K562 (cell line): Measurements from ENCODE around the gene SUPT3H. TPM values are rescaled to one million over a fixed set of nuclear protein-coding genes. Genes with fewer than 3 reads are reported as not detected.

Source experiments
- ATAC-seq: fragments of 200-7000 bp; cut with Tn5 transposase; 3 replicates; pipeline ENCODE4 v1.9.1; 2020; ENCODE audit warnings: moderate library complexity
- BruUV-seq: library from RNA; stranded (reverse); fragments of 400-500 nt; replicated peaks from 2 replicates; lab custom pipeline; 2021; lab: Mats Ljungman, UMichigan
- CTCF ChIA-PET: fragments of 300-600 bp; formaldehyde crosslinking; extraction: SDS; loops from one replicate; lab custom pipeline; 2021; ENCODE audit warnings: low intra/inter-chr PET ratio; lab: Yijun Ruan, JAX
- POLR2A ChIA-PET: fragments of 300-600, 350-650 bp; sonication (Branson Sonifier 250); formaldehyde crosslinking; extraction: SDS; loops from one replicate; lab custom pipeline; 2021; ENCODE audit warnings: antibody characterized with exemption, inconsistent platforms; lab: Yijun Ruan, JAX
- DNase-seq, 4 experiments: peaks; one replicate each; pipeline versions ENCODE4 v3.0.0 to v3.0.0-alpha.2; 2011 to 2018; ENCODE audit warnings: low spot score in 3 of 4, mixed read lengths in 3 of 4; ENCODE audit errors: extremely low read depth in 1 of 4
- FAIRE-seq: peaks from 2 replicates; lab custom pipeline; 2011; peaks lifted over from hg19 to GRCh38; lab: Jason Lieb, UNC
- H2AFZ ChIP-seq: 2 replicates; pipeline ENCODE4 v1.6.0; 2011; ENCODE audit warnings: low read depth, low read length, control low read depth, inconsistent platforms
- H3K27ac ChIP-seq: fragments of 200-600 bp; 3 replicates; pipeline ENCODE4 v1.8.0; 2011; ENCODE audit warnings: low read depth, mild to moderate bottlenecking, control low read depth, inconsistent platforms, low read length, moderate library complexity, mixed read lengths; ENCODE audit errors: extremely low read depth
- H3K27me3 ChIP-seq, 2 experiments: fragments of 300-600 bp in 1 of 2; 2 replicates in 1 of 2; 3 replicates in 1 of 2; pipeline versions ENCODE4 v1.6.0 to v1.8.0; 2011; ENCODE audit warnings: inconsistent platforms in 2 of 2, low read length in 2 of 2, mild to moderate bottlenecking in 1 of 2, mixed read lengths in 1 of 2, moderate library complexity in 1 of 2; ENCODE audit not compliant: control insufficient read depth in 2 of 2, insufficient read depth in 2 of 2
- H3K36me3 ChIP-seq: fragments of 300-600 bp; 3 replicates; pipeline ENCODE4 v1.8.0; 2011; ENCODE audit warnings: mild to moderate bottlenecking, low read length, inconsistent platforms; ENCODE audit not compliant: control insufficient read depth, insufficient read depth
- H3K4me1 ChIP-seq, 2 experiments: fragments of 200-600 bp in 1 of 2; replicated peaks in 1 of 2; 2 replicates in 1 of 2; 3 replicates in 1 of 2; pipeline versions ENCODE4 v1.5.1 to v1.8.0; 2011; ENCODE audit warnings: inconsistent platforms in 2 of 2, low read length in 2 of 2, mild to moderate bottlenecking in 1 of 2, mixed read lengths in 1 of 2, moderate library complexity in 1 of 2; ENCODE audit not compliant: control insufficient read depth in 2 of 2, insufficient read depth in 2 of 2
- H3K4me2 ChIP-seq: 2 replicates; pipeline ENCODE4 v1.6.1; 2011; ENCODE audit warnings: low read length, control low read depth, inconsistent platforms, mixed read lengths; ENCODE audit not compliant: insufficient read depth
- H3K4me3 ChIP-seq: fragments of 200-600 bp; sonication (generic), shearing (Covaris generic); 2 replicates; pipeline ENCODE4 v1.5.1; 2016; ENCODE audit warnings: control low read depth, inconsistent platforms
- H3K79me2 ChIP-seq: fragments of 200-600 bp; 3 replicates; pipeline ENCODE4 v1.8.0; 2011; ENCODE audit warnings: low read length, inconsistent platforms; ENCODE audit not compliant: control insufficient read depth, insufficient read depth
- H3K9ac ChIP-seq, 2 experiments: 2 replicates each; pipeline versions ENCODE4 v1.6.0 to v1.6.1; 2011; ENCODE audit warnings: low read depth in 2 of 2, low read length in 2 of 2, control low read depth in 1 of 2, inconsistent platforms in 1 of 2, mild to moderate bottlenecking in 1 of 2, mixed read lengths in 1 of 2; ENCODE audit not compliant: insufficient read depth in 1 of 2
- H3K9me1 ChIP-seq: one replicate; pipeline ENCODE4 v1.6.0; 2011; ENCODE audit warnings: inconsistent platforms, mild to moderate bottlenecking, low read length, moderate library complexity; ENCODE audit not compliant: control insufficient read depth, insufficient read depth
- H3K9me3 ChIP-seq: replicated peaks from 2 replicates; pipeline ENCODE4 v1.5.1; 2011; ENCODE audit warnings: low read depth, low read length, inconsistent platforms; ENCODE audit not compliant: control insufficient read depth, insufficient read depth
- H4K20me1 ChIP-seq: replicated peaks from 2 replicates; pipeline ENCODE4 v1.6.1; 2011; ENCODE audit warnings: low read length, inconsistent platforms, mixed read lengths; ENCODE audit not compliant: control insufficient read depth, insufficient read depth
- CEBPG ChIP-seq, 3 experiments: fragments of 200-800 bp in 1 of 3; sonication (Bioruptor generic) in 1 of 3; sonication (generic) in 1 of 3; formaldehyde crosslinking in 1 of 3; IDR thresholded peaks in 2 of 3; conservative IDR thresholded peaks in 1 of 3; 2 replicates each; pipeline versions ENCODE4 v1.6.1 to v1.8.0; 2016 to 2022; ENCODE audit warnings: missing compliant biosample characterization in 2 of 3, missing genetic modification characterization in 2 of 3, mild to moderate bottlenecking in 1 of 3, missing genetic modification reagents in 1 of 3
- HCFC1 ChIP-seq: IDR thresholded peaks from 2 replicates; pipeline ENCODE4 v1.6.1; 2012; ENCODE audit warnings: low read depth, low read length, improper control_type of control experiment
- TARDBP ChIP-seq: fragments of 450-650 bp; IDR thresholded peaks from 2 replicates; pipeline ENCODE4 v1.6.1; 2016
- in situ Hi-C: fragments of 300-500 bp; cut with MboI; formaldehyde crosslinking; loops from 4 replicates; pipeline ENCODE4 v1.15.0; 2018; ENCODE audit warnings: inconsistent platforms, mixed read lengths
- intact Hi-C: fragments of 100-400 bp; cut with micrococcal nuclease; formaldehyde crosslinking; loops from 2 replicates; pipeline ENCODE4 v1.14.2; 2022
- polyA plus RNA-seq, 8 experiments: library from polyadenylated mRNA; depleted of rRNA in 4 of 8; stranded (reverse) in 5 of 8; unstranded in 3 of 8; fragments of >200 nt; fragmentation: Nextera tagmentation in 2 of 8; fragmentation: Illumina TruSeq in 1 of 8; extraction: Ambion mirVana in 2 of 8; extraction: Trizol in 1 of 8; gene quantifications; 2 replicates each; pipeline versions ENCODE4 v1.2.1 to v1.2.3, GENCODE V29; 2011 to 2014; ENCODE audit warnings: inconsistent platforms in 1 of 8, missing spikeins in 1 of 8
- total RNA-seq, 7 experiments: library from RNA; depleted of rRNA in 6 of 7; stranded (reverse); fragments of >200 nt in 6 of 7; fragmentation: Illumina TruSeq in 2 of 7; extraction: Trizol in 2 of 7; gene quantifications; 2 replicates each; pipeline versions ENCODE4 v1.2.1 to v1.2.3, GENCODE V29; 2011 to 2021; ENCODE audit warnings: low replicate concordance in 1 of 7
- TF ChIP-seq, protein P1 (sequence below), 2 experiments: fragments of 450-650 bp in 1 of 2; sonication (generic) in 1 of 2; formaldehyde crosslinking in 1 of 2; IDR thresholded peaks in 1 of 2; conservative IDR thresholded peaks in 1 of 2; 2 replicates each; pipeline versions ENCODE4 v1.6.1 to v1.8.1; 2016 to 2023; ENCODE audit warnings: mild to moderate bottlenecking in 2 of 2, moderate library complexity in 2 of 2, inconsistent platforms in 1 of 2, missing genetic modification reagents in 1 of 2
- TF ChIP-seq, protein P2 (sequence below): fragments of 450-650 bp; IDR thresholded peaks from 2 replicates; pipeline ENCODE4 v1.6.1; 2016; ENCODE audit warnings: mild to moderate bottlenecking, moderate library complexity

Gene SUPT3H
- total and polyA plus RNA-seq, 9 of the 15 experiments (the other 6 are each of a cell fraction or from before 2014, with no cell fraction given): 7.2 to 16.3 (median 11.9) TPM

DNA sequence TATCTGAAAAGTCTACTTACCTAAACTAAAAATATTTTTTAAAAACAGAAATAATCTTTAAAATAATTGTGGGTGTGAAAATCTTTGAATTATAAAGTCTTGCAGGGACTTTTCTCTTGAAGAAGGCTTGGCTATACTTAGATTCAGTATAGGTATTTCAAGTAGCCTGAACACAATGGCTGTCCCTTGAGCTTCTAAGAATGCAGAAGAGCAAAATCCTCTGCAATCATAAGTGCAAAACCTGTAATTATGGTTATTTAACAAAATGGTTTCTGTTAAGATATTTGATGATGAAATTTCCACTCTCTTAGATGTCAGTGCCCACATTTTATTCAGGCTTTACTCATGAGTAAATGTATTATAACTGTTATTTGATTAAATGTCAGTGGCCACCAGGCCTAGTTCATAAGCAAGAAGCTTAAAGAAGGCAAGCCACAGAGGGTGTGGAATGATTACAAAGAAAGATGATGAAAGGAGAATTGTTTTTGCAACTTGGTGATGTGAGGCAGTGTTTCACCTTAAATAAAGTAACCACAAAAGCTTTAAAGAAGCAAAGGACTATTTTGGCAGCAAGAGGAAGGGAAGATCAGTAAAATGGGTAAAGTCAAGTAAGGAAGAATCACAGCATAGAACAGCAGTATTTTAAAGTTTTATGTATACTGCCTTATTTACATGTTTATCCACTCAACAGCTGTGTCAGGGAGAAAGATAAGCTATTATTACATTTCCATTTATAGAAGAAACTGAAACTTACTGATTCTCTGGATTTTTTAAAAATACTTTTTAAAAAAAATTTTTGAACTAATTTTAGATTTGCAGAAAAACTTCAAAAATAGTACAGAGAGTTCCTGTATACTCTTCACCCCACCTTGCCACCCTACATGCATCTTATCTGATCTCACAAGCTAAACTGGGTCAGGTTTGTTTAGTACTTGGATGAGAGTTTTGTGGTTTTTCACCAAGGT, 400.8 kb downstream of the SUPT3H start:
- BruUV-seq: no TSS peak
- H3K9ac ChIP-seq: no peak overlapping the region
- H3K79me2 ChIP-seq: no peaks in the 10 kb centered on the region
- no peak overlapping the region for H3K4me3 ChIP-seq
- no peak overlapping the region for H3K4me2 ChIP-seq
- H3K9me3 ChIP-seq: peaks cover 6% of the 10 kb centered on the region
- POLR2A ChIA-PET: interaction anchor here (0.9 to 1.1 kb wide), 2 partner anchors 16 to 22 kb away, joined by 3 read pairs; no protein-coding TSS in a partner anchor
- TF ChIP-seq CEBPG (CRISPR knock-in tag; IDR thresholded peaks at IDR 0.05): no peak
- TF ChIP-seq CEBPG (tag; conservative IDR thresholded peaks at IDR 0.05 in 1 of 2, IDR thresholded peaks at IDR 0.05 in 1 of 2): peak; percentile 14 to 56; a peak in 3 of 4 replicates
- TF ChIP-seq TARDBP: no peak
- TF ChIP-seq, protein P1, sequence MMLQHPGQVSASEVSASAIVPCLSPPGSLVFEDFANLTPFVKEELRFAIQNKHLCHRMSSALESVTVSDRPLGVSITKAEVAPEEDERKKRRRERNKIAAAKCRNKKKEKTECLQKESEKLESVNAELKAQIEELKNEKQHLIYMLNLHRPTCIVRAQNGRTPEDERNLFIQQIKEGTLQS (IDR thresholded peaks at IDR 0.05): peak; percentile 37; the same call in 1 of the 2 replicates
- TF ChIP-seq, protein P1 (CRISPR knock-in tag; conservative IDR thresholded peaks at IDR 0.05): no peak
- TF ChIP-seq, protein P2, sequence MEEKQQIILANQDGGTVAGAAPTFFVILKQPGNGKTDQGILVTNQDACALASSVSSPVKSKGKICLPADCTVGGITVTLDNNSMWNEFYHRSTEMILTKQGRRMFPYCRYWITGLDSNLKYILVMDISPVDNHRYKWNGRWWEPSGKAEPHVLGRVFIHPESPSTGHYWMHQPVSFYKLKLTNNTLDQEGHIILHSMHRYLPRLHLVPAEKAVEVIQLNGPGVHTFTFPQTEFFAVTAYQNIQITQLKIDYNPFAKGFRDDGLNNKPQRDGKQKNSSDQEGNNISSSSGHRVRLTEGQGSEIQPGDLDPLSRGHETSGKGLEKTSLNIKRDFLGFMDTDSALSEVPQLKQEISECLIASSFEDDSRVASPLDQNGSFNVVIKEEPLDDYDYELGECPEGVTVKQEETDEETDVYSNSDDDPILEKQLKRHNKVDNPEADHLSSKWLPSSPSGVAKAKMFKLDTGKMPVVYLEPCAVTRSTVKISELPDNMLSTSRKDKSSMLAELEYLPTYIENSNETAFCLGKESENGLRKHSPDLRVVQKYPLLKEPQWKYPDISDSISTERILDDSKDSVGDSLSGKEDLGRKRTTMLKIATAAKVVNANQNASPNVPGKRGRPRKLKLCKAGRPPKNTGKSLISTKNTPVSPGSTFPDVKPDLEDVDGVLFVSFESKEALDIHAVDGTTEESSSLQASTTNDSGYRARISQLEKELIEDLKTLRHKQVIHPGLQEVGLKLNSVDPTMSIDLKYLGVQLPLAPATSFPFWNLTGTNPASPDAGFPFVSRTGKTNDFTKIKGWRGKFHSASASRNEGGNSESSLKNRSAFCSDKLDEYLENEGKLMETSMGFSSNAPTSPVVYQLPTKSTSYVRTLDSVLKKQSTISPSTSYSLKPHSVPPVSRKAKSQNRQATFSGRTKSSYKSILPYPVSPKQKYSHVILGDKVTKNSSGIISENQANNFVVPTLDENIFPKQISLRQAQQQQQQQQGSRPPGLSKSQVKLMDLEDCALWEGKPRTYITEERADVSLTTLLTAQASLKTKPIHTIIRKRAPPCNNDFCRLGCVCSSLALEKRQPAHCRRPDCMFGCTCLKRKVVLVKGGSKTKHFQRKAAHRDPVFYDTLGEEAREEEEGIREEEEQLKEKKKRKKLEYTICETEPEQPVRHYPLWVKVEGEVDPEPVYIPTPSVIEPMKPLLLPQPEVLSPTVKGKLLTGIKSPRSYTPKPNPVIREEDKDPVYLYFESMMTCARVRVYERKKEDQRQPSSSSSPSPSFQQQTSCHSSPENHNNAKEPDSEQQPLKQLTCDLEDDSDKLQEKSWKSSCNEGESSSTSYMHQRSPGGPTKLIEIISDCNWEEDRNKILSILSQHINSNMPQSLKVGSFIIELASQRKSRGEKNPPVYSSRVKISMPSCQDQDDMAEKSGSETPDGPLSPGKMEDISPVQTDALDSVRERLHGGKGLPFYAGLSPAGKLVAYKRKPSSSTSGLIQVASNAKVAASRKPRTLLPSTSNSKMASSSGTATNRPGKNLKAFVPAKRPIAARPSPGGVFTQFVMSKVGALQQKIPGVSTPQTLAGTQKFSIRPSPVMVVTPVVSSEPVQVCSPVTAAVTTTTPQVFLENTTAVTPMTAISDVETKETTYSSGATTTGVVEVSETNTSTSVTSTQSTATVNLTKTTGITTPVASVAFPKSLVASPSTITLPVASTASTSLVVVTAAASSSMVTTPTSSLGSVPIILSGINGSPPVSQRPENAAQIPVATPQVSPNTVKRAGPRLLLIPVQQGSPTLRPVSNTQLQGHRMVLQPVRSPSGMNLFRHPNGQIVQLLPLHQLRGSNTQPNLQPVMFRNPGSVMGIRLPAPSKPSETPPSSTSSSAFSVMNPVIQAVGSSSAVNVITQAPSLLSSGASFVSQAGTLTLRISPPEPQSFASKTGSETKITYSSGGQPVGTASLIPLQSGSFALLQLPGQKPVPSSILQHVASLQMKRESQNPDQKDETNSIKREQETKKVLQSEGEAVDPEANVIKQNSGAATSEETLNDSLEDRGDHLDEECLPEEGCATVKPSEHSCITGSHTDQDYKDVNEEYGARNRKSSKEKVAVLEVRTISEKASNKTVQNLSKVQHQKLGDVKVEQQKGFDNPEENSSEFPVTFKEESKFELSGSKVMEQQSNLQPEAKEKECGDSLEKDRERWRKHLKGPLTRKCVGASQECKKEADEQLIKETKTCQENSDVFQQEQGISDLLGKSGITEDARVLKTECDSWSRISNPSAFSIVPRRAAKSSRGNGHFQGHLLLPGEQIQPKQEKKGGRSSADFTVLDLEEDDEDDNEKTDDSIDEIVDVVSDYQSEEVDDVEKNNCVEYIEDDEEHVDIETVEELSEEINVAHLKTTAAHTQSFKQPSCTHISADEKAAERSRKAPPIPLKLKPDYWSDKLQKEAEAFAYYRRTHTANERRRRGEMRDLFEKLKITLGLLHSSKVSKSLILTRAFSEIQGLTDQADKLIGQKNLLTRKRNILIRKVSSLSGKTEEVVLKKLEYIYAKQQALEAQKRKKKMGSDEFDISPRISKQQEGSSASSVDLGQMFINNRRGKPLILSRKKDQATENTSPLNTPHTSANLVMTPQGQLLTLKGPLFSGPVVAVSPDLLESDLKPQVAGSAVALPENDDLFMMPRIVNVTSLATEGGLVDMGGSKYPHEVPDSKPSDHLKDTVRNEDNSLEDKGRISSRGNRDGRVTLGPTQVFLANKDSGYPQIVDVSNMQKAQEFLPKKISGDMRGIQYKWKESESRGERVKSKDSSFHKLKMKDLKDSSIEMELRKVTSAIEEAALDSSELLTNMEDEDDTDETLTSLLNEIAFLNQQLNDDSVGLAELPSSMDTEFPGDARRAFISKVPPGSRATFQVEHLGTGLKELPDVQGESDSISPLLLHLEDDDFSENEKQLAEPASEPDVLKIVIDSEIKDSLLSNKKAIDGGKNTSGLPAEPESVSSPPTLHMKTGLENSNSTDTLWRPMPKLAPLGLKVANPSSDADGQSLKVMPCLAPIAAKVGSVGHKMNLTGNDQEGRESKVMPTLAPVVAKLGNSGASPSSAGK: no peak
- TF ChIP-seq HCFC1: no peak
- H3K27me3 ChIP-seq: no peaks in the 10 kb centered on the region
- in situ Hi-C loops (no loop called here), intact Hi-C loops (no loop called here)
- no peaks in the 10 kb centered on the region for H3K36me3 ChIP-seq
- H4K20me1 ChIP-seq: no peaks in the 10 kb centered on the region
- DNase-seq (no peak), FAIRE-seq (no peak), ATAC-seq (no peak)
- H3K27ac ChIP-seq: no peak overlapping the region
- H2AFZ ChIP-seq: no peak overlapping the region
- CTCF ChIA-PET: no interaction called here
- H3K9me1 ChIP-seq: no peaks in the 10 kb centered on the region
- 0 out of 5 replicates have a peak, but pooled peaks cover 0 to 2% of the 10 kb centered on the region in 2 experiments for H3K4me1 ChIP-seq
